GM12864 (cell line): ENCODE measurements around the gene UBE2V1.

Experiments used
- DNase-seq: peaks from one replicate; pipeline ENCODE4 v3.0.0-alpha.2; 2011; ENCODE audit warnings: low read depth
- H3K4me3 ChIP-seq: 2 replicates; pipeline ENCODE4 v1.5.1; 2011; ENCODE audit warnings: mild to moderate bottlenecking, low read depth, low read length, control low read depth
- TF ChIP-seq, protein P1 (sequence below): IDR thresholded peaks from 2 replicates; pipeline ENCODE4 v1.5.1; 2011; ENCODE audit warnings: low read depth, mild to moderate bottlenecking, moderate library complexity, low read length, control low read depth, inconsistent platforms; ENCODE audit errors: missing control alignments

Gene UBE2V1

DNA sequence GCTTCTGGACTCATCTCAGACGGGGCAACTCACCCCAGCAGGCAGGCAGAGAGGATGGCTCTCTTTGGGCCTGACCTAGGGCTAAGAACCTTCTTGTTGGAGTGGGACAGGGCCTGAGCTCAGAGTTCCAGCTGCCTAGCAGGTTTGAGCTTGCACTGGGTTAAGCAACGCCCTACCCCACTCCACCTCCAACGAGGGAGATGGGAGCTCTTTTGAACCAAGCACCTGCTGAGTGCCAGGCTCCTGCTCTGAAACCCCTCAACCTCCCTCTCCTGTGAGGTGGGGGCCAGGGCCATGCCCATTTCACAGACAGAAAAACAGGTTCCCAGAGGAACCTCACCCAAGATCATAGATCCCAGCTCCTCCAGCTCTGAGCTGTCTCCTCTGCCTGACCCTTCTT is 75.8 kb downstream of the UBE2V1 start:
- TF ChIP-seq, protein P1, sequence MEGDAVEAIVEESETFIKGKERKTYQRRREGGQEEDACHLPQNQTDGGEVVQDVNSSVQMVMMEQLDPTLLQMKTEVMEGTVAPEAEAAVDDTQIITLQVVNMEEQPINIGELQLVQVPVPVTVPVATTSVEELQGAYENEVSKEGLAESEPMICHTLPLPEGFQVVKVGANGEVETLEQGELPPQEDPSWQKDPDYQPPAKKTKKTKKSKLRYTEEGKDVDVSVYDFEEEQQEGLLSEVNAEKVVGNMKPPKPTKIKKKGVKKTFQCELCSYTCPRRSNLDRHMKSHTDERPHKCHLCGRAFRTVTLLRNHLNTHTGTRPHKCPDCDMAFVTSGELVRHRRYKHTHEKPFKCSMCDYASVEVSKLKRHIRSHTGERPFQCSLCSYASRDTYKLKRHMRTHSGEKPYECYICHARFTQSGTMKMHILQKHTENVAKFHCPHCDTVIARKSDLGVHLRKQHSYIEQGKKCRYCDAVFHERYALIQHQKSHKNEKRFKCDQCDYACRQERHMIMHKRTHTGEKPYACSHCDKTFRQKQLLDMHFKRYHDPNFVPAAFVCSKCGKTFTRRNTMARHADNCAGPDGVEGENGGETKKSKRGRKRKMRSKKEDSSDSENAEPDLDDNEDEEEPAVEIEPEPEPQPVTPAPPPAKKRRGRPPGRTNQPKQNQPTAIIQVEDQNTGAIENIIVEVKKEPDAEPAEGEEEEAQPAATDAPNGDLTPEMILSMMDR = no peak
- no peak overlapping the region for H3K4me3 ChIP-seq
- no peak for DNase-seq

GRCh38 chr20:50036703-50037102 is 76.2 kb downstream of the UBE2V1 start:
- TF ChIP-seq, protein P1 = no peak
- DNase-seq = no peak
- no peak overlapping the region for H3K4me3 ChIP-seq

DNA sequence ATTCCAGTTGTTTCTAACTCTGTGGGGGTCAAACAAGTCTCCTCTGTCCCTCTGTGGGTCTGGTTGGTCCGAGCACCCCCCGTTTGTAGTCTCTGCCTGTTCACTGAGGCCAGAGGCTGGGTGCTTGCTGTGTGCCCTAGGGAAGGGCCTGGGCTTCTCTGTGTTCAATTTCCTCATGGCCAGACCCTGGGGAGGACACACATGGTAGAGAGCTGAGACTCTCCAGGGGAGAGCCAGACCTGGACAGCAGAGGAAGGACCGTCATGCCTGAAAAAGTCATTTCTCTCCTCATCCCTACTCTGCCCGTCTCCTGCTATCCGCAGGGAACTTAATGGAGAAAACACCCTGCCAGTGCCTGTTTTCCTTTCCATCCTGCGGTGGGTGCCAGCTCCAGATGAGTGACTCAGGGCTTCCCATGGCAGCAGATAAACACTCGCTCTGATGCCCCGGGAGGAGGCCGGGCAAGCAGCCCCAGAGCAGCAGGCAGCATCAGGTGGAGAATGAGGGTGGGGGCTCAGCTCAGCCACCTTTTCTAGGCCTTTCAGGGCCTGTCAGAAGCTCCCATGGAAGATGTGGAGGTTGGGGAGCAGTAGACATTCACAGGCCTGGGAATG is 78.3 kb downstream of the UBE2V1 start:
- TF ChIP-seq, protein P1 = no peak
- no peak for DNase-seq
- no peak overlapping the region for H3K4me3 ChIP-seq

GRCh38 chr20:50032955-50033666 is 79.8 kb downstream of the UBE2V1 start:
- H3K4me3 ChIP-seq = no peak overlapping the region
- TF ChIP-seq, protein P1 = no peak
- no peak for DNase-seq
